Endothelial cell of umbilical vein (primary cell): ENCODE results near the gene RYR1. TPM values are rescaled to one million over a fixed set of nuclear protein-coding genes. Genes with fewer than 3 reads are reported as not detected.

ENCODE experiments used
- BruUV-seq: library from RNA; stranded (reverse); fragments of 400-500 nt; replicated peaks from 2 replicates; lab custom pipeline; 2021; lab: Mats Ljungman, UMichigan
- CTCF ChIA-PET: fragments of 300-600, 350-600 bp; sonication (Branson Sonifier 250); formaldehyde crosslinking; loops from one replicate; lab custom pipeline; 2021; ENCODE audit warnings: antibody characterized with exemption, inconsistent platforms; lab: Charles Lee
- POLR2A ChIA-PET: fragments of 300-600, 350-600 bp; sonication (Branson Sonifier 250); formaldehyde crosslinking; loops from one replicate; lab custom pipeline; 2021; ENCODE audit warnings: antibody characterized with exemption, inconsistent platforms; lab: Charles Lee
- DNase-seq: peaks from one replicate; pipeline ENCODE4 v3.0.0-alpha.2; 2011; ENCODE audit warnings: low read depth, low spot score
- FAIRE-seq: peaks from 2 replicates; lab custom pipeline; 2011; peaks lifted over from hg19 to GRCh38; lab: Jason Lieb, UNC
- H2AFZ ChIP-seq: 2 replicates; pipeline ENCODE4 v1.6.0; 2012; ENCODE audit warnings: low read depth, low read length, control low read depth, inconsistent platforms
- H3K27ac ChIP-seq: 2 replicates; pipeline ENCODE4 v1.5.1; 2011; ENCODE audit warnings: low read depth, mild to moderate bottlenecking, control low read depth, low read length, moderate library complexity; ENCODE audit not compliant: insufficient read depth
- H3K27me3 ChIP-seq, 2 experiments: 2 replicates each; pipeline versions ENCODE4 v1.6.0 to v1.6.1; 2011; ENCODE audit warnings: low read length in 2 of 2, mixed read lengths in 1 of 2; ENCODE audit not compliant: control insufficient read depth in 2 of 2, insufficient read depth in 2 of 2
- H3K36me3 ChIP-seq, 2 experiments: 2 replicates in 1 of 2; 3 replicates in 1 of 2; pipeline ENCODE4 v1.5.1; 2011; ENCODE audit warnings: low read length in 2 of 2, mild to moderate bottlenecking in 1 of 2, moderate library complexity in 1 of 2; ENCODE audit not compliant: control insufficient read depth in 2 of 2, insufficient read depth in 2 of 2; ENCODE audit errors: extremely low read depth in 1 of 2
- H3K4me1 ChIP-seq: 3 replicates; pipeline ENCODE4 v1.5.1; 2011; ENCODE audit warnings: mild to moderate bottlenecking, low read length; ENCODE audit not compliant: control insufficient read depth, insufficient read depth; ENCODE audit errors: extremely low read depth
- H3K4me2 ChIP-seq: 2 replicates; pipeline ENCODE4 v1.6.1; 2011; ENCODE audit warnings: low read length, control low read depth, mixed read lengths; ENCODE audit not compliant: insufficient read depth
- H3K4me3 ChIP-seq, 3 experiments: fragments of 200-600 bp in 1 of 3; sonication (generic), shearing (Covaris generic) in 1 of 3; replicated peaks in 1 of 3; 2 replicates each; pipeline ENCODE4 v1.5.1; 2011 to 2016; ENCODE audit warnings: control low read depth in 3 of 3, low read length in 3 of 3, mild to moderate bottlenecking in 2 of 3, inconsistent platforms in 1 of 3, low read depth in 1 of 3, moderate library complexity in 1 of 3; ENCODE audit not compliant: insufficient read depth in 1 of 3
- H3K79me2 ChIP-seq: 2 replicates; pipeline ENCODE4 v1.6.0; 2012; ENCODE audit warnings: low read length, inconsistent platforms; ENCODE audit not compliant: control insufficient read depth, insufficient read depth
- H3K9ac ChIP-seq: replicated peaks from 2 replicates; pipeline ENCODE3; 2011; ENCODE audit warnings: low read length, control low read depth; ENCODE audit not compliant: insufficient read depth; ENCODE audit errors: extremely low read depth
- H3K9me1 ChIP-seq: replicated peaks from 3 replicates; pipeline ENCODE4 v1.6.0; 2011; ENCODE audit warnings: mild to moderate bottlenecking, low read length; ENCODE audit not compliant: control insufficient read depth, insufficient read depth; ENCODE audit errors: extremely low read depth
- H3K9me3 ChIP-seq: replicated peaks from 2 replicates; pipeline ENCODE4 v1.5.1; 2012; ENCODE audit warnings: low read length, inconsistent platforms; ENCODE audit not compliant: control insufficient read depth, insufficient read depth
- H4K20me1 ChIP-seq: replicated peaks from 2 replicates; pipeline ENCODE3; 2011; ENCODE audit warnings: mild to moderate bottlenecking, low read length; ENCODE audit not compliant: control insufficient read depth, insufficient read depth; ENCODE audit errors: extremely low read depth
- CTCF ChIP-seq, 2 donors: IDR thresholded peaks; 1 replicate in 1 of 2; 2 replicates in 1 of 2; pipeline ENCODE4 v1.5.1; 2011; ENCODE audit warnings: low read length in 2 of 2, mild to moderate bottlenecking in 2 of 2, moderate library complexity in 2 of 2, control low read depth in 1 of 2, inconsistent platforms in 1 of 2, low read depth in 1 of 2; ENCODE audit not compliant: insufficient read depth in 1 of 2; ENCODE audit errors: extremely low read depth in 1 of 2
- EZH2 ChIP-seq: IDR thresholded peaks from 2 replicates; pipeline ENCODE4 v1.6.1; 2012; ENCODE audit warnings: borderline replicate concordance, low read depth, mild to moderate bottlenecking, moderate library complexity, low read length, inconsistent platforms; ENCODE audit not compliant: severe bottlenecking
- FOS ChIP-seq: IDR thresholded peaks from 2 replicates; pipeline ENCODE4 v1.6.1; 2011; ENCODE audit warnings: mild to moderate bottlenecking, low read length, moderate library complexity, borderline replicate concordance; ENCODE audit not compliant: insufficient read depth
- GATA2 ChIP-seq: IDR thresholded peaks from 2 replicates; pipeline ENCODE4 v1.7.0; 2011; ENCODE audit warnings: low read depth, mild to moderate bottlenecking, moderate library complexity, mixed read lengths, low read length; ENCODE audit not compliant: insufficient read length, insufficient read depth
- JUN ChIP-seq: IDR thresholded peaks from 2 replicates; pipeline ENCODE4 v1.6.1; 2011; ENCODE audit warnings: borderline replicate concordance, low read depth; ENCODE audit not compliant: insufficient read length, insufficient read depth
- MAX ChIP-seq: IDR thresholded peaks from 2 replicates; pipeline ENCODE4 v1.6.1; 2011; ENCODE audit not compliant: insufficient read depth, insufficient read length
- MYC ChIP-seq: IDR thresholded peaks from one replicate; pipeline ENCODE4 v1.6.1; 2011; ENCODE audit warnings: mild to moderate bottlenecking, low read depth, low read length
- POLR2A ChIP-seq: IDR thresholded peaks from 2 replicates; pipeline ENCODE4 v1.6.1; 2012; ENCODE audit warnings: low read depth, mild to moderate bottlenecking, control low read depth, low read length
- POLR2AphosphoS5 ChIP-seq: IDR thresholded peaks from 2 replicates; pipeline ENCODE4 v1.6.1; 2012; ENCODE audit warnings: low read depth, mild to moderate bottlenecking, control low read depth, low read length, moderate library complexity; ENCODE audit not compliant: insufficient read depth
- dilution Hi-C: fragments of 300-500 bp; cut with MboI; formaldehyde crosslinking; loops from one replicate; pipeline ENCODE4 v1.15.0; 2019; ENCODE audit warnings: low sequenced_read_pairs; ENCODE audit not compliant: extremely low pct_ligation_motif_present
- intact Hi-C: fragments of 100-400 bp; cut with micrococcal nuclease; formaldehyde crosslinking; loops from one replicate; pipeline ENCODE4 v1.10.0; 2022
- polyA plus RNA-seq, 4 experiments: library from polyadenylated mRNA; depleted of rRNA in 3 of 4; stranded (reverse) in 3 of 4; unstranded in 1 of 4; fragments of >200 nt; gene quantifications; 2 replicates each; pipeline versions ENCODE4 v1.2.1 to v1.2.3, GENCODE V29; 2011 to 2012; ENCODE audit warnings: missing spikeins in 1 of 4
- total RNA-seq: library from RNA; stranded (reverse); gene quantifications from 2 replicates; pipeline ENCODE4 v1.2.3, GENCODE V29; 2021

The RYR1 gene
- total and polyA plus RNA-seq, 2 donors (not counting 3 experiments of a cell fraction or from before 2014, with no cell fraction given) = under 0.01 to 0.02 TPM

GRCh38 chr19:38469151-38469550 lies 35.7 kb downstream of the RYR1 start:
- Histone ChIP-seq H3K36me3 (no peaks in the 10 kb centered on the region), H3K9me3 (no peaks in the 10 kb centered on the region), H3K9ac (no peak overlapping the region), H3K27ac (no peak overlapping the region), H3K4me3 (no peak overlapping the region), H3K4me2 (no peak overlapping the region), H3K79me2 (no peaks in the 10 kb centered on the region), H3K9me1 (no peaks in the 10 kb centered on the region), H4K20me1 (no peaks in the 10 kb centered on the region), H3K4me1 (no peaks in the 10 kb centered on the region), H3K27me3 (no peaks in the 10 kb centered on the region), H2AFZ (no peak overlapping the region)
- no TSS peak for BruUV-seq
- intact Hi-C loops (no loop called here), dilution Hi-C loops (no loop called here)
- DNase-seq (no peak), FAIRE-seq (no peak)
- ChIA-PET POLR2A (no interaction called here), CTCF (interaction anchor here (1.7 kb wide), 1 partner anchor 9 kb away, joined by 4 read pairs; no protein-coding TSS in a partner anchor)
- TF ChIP-seq MAX (no peak), FOS (no peak), EZH2 (no peak), JUN (no peak), MYC (no peak), POLR2A (no peak), POLR2AphosphoS5 (no peak), CTCF (IDR thresholded peaks at IDR 0.05; ENCODE audit: extremely low read depth in 1 of 2, insufficient read depth in 1 of 2, low read depth in 1 of 2, low read length in 2 of 2) (no peak), GATA2 (no peak)
